Measurements from ENCODE around the gene DUOX2.
A peak's percentile ranks its signal among the peaks of the same experiment; 100 is the strongest.
"Not testable (repeated sequence)": the region's sequence is repeated elsewhere in the genome, so short reads cannot be mapped to it uniquely, and the experiment has no call there.

Gene DUOX2

DNA sequence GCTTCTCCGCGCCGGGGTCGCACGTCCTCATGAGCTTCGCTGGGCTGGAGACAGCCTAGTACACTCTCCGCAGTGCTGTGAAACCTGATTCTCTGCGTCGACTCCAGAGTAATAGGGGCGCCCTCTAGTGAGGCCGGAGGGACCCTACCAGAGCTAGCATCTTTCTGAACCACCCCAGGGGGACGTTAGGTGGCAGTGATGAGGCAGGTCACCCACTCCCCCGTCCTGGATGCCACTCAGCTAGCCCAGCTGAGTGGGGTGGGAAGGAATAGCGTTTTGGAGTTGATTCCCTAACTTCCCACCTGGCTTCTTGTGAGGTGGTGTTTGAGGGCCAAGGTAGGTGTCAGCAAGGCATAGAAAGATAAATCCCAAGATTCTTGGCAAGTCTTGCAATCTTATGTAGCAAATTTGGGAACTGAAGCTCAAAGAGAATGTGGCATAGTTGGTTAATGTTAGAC, 4.2 kb upstream of the DUOX2 start:
- DNase-seq: peak; percentile 85

DNA sequence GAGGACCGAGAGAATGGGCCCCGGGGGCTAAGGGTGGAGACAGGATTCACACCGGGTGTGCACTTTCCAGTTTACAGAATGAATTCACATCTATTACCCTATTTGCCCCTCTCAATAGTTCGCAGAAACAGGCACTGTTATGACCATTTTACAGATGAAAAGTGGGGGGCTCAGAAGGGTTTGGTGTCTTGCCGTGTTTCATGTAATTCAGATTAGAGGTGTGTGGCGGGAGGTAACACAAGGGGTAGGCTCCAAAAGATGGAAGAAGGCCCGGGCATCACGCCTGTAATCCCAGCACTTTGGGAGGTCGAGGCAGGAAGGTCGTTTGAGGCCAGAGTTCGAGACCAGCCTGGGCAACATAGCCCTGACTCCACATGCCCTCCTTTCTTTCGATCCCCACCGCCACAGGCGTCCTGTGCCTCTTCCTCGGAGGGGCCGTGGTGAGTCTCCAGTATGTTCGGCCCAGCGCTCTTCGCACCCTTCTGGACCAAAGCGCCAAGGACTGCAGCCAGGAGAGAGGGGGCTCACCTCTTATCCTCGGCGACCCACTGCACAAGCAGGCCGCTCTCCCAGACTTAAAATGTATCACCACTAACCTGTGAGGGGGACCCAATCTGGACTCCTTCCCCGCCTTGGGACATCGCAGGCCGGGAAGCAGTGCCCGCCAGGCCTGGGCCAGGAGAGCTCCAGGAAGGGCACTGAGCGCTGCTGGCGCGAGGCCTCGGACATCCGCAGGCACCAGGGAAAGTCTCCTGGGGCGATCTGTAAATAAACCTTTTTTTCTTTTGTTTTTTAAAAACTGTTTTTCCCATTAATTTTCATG, 3.5 kb upstream of the DUOX2 start:
- DNase-seq: no peak

DNA sequence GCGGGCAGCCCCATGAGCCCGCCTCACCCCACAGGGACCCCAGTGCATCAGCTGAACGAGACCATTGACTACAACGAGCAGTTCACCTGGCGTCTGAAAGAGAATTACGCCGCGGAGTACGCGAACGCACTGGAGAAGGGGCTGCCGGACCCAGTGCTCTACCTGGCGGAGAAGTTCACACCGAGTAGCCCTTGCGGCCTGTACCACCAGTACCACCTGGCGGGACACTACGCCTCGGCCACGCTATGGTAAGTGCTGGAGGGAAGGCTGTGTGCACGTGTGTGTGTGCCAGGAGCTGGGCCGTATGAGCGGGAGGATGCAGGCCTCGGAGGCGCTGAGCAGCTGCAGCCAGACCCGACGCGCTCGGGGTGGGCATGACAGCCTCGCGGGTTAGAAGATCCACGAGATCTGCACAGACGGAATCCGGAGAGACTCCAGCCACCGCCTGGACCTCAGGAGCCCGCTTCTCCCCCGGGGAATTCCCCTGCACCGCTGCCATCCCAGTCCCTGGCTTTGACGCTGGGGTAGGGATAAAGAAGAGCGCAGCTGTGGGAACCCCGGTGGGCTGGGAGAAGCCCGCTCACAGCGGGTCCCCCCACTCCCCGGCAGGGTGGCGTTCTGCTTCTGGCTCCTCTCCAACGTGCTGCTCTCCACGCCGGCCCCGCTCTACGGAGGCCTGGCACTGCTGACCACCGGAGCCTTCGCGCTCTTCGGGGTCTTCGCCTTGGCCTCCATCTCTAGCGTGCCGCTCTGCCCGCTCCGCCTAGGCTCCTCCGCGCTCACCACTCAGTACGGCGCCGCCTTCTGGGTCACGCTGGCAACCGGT, 2.7 kb upstream of the DUOX2 start:
- DNase-seq: no peak

DNA sequence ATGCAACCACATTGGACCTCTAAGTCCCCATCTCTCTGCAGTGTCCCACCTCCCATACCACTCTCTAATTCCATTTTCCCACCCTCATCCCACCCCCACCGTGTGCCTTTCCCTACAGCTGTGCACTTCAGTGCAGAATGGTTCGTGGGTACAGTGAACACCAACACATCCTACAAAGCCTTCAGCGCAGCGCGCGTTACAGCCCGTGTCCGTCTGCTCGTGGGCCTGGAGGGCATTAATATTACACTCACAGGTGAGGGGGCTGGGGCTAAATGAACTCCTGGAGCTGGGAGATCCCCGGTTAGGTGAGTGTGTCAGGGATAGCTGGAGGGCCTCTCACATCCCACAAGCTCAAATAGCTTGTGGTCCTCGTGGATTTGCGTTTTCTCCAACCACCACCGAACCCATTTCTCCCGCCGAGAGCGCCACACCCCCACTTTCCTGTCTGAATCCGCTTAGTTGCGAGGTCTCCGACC, 2.1 kb upstream of the DUOX2 start:
- no peak for DNase-seq

DNA sequence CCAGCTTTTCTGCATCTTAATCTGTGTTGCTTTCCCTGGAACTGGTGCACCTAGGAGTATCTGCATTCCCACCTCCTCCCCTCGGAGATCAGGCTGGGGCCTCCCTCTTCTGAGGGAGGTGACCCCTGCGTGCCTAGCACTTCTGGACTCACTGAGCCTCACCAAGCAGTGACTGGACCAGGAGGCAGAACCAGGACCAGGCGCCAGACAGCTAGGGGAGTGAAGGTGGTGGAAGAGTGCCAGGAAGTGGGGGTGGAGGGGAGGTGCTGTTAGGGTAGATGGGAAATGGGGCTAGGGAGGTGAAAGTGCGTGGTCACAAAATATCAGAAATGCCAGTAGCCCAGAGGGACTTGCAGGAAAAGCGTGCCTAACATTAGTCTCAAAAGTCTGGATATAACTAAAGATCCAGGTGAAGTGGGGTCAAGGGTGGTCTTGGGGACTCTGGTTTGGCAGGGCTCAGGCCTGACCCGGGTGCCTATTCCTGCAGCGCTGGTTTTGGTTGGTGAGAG, 1.4 kb upstream of the DUOX2 start:
- DNase-seq: no peak

DNA sequence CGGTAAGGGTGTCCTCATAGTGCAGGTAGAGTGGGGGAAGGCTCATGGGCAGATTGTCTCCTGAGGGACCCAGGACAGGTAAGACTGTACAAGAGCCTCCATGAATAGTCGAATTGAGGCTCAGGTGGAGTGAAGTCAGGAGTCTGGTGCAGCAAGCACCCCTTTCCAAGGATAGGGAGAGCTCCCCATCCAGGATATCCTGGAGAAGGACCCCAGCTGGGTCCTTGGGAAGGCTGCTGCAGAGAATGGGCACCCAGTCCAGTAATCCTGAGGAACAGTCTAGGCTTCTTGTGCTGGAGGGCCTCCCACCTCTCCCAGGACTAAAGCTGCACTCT, 746 bp upstream of the DUOX2 start:
- no peak for DNase-seq

DNA sequence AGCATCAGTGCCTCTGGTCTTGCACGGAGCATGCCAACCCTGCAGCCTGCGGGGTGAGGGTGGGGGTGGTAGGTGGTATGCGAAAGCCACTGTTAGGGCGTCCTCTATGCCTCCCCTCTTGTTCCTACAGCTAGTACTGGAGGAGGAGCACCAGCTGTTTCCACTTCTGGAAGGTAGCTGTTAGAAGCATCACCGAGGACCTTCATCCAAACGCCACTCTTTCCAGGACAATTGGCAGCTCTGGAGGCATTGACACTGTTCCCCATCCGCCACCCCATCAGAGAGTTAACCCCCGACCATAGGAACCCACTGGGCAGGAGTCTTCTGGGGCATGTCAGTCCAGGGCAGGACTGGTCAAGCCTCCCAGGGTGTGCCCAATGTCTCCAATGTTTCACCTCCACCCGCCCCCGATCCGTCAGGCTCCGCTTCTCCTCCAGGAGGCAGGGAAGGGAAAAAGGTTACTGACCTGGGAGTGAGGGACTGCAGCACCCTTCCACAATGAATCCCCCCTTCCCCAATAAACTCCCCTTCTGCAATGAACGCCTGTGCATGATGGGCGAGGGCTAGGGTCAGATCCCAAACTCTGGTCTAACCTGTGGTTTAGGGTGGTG, 487 bp downstream of the DUOX2 start:
- no peak for DNase-seq

DNA sequence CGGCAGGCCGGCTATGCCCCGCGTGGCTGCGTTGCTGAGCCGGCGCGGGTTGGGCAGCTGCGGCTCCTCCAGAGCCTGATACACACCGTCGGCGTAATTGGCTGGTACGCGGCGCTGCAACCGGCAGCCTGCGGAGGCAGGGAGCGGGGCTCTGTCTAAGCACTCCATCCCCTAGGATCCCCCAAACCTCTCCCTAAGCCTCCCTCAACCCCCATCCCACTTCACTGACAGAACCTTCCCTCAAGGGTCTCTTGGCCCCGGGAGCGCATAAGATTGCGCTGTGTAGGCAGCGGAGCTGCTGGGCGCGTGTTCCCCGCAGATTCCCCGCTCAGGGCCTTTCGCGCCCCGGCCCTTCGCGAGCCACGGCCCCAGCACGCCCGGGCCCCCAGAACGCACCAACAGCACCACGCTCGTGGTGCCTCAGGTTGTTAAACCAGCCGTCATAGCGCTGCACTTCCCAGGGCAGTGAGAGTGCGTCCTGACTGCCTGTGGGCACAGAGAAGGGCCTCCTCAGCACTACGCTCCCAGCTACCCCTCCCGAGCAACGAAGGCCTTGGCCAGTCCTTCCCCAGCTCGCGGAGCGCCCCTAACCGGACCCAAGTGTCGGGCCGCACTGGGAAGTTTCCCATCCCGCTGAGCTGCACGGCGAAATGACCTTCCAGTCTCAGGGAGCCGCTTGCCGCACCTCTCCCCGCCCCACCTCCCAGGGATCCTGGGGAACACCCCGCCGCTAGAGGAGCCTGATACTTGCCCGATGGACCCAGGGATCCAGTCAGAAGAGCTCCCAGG, 1.2 kb downstream of the DUOX2 start:
- no peak for DNase-seq

DNA sequence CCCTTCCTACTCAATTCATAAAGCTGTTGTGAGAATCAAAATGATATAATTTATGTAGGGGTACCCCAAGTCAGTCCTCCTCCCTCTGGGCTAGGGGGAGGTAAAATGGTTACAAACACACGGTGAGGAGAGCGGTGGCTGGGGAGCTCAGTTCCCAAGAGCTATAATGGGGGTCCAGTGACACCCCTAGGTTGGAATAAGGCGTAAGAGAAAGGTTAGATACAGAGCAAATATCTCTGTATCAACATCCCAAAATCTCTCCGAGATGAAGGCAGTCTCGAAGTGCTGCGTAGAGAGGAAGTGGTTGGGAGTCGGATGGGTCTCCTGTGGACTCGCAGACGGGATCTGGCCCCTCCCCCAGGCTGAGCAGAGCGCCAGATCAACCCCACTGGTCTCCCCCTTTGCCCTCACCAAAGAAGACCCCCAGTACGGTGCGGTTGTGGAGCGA, 1.8 kb downstream of the DUOX2 start:
- DNase-seq: no peak

DNA sequence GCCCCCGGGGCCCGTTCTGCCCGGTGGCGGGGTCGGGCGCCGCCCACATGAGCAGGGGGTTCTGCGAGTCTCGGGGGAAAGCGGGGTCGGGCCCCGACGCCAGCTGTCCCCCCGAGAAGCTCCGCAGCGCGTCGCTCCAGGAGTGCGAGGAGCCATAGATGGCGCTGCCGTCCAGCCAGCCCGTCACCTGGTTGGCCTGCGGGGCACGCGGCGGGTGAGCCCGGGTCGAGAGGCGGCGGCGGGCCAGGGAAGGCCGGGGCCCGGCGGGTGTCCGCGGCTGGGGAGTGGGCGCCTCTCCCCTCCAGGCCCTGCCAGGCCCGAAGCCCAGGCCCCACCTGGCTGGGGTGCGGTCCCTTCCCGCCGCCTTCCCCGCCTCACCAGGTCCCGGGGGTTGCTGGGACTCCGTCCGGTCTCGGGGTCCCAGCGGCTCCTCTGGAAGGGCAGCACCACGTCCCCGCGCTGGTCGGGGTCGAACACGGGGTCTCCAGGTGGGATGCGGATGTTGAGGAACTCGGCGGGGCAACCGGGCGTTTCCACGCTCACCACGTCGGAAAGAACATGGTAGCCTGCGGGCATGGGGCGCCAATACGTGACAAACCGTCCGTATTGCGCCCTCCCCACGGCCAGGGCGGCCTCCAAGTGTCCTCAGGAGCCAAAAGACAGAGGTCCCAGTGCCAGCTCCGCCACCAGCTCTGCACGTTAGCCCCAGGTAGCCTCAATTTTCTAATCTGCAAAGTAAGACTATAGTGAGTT, 2.4 kb downstream of the DUOX2 start:
- DNase-seq: no peak

DNA sequence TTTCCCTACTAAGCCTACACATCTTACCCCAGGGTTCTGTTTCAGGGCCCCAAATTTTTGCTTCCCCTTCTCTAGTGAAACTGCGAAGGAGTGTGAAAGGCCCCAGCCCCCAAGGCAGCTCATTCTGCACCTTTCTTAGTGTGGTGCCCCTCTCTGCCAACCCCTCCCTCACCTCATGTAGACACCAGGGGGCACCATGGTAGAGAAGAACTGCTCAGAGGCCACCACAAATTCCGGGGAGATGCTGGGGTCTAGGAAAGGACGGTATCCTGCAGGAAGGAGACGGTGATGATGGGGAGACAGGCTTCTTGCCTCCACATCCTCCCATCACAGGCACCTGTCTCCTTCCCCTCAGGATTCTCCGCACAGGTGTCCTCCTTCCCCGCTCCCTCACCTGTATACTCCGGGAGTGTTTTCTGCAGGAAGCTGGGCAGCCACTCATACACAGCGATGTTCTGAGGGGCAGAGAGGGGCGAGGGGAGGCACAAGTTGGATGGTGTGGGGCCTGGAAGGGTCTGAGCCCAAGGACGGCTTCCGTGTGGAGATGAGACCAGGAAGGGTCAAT, 3.6 kb downstream of the DUOX2 start:
- DNase-seq: no peak

DNA sequence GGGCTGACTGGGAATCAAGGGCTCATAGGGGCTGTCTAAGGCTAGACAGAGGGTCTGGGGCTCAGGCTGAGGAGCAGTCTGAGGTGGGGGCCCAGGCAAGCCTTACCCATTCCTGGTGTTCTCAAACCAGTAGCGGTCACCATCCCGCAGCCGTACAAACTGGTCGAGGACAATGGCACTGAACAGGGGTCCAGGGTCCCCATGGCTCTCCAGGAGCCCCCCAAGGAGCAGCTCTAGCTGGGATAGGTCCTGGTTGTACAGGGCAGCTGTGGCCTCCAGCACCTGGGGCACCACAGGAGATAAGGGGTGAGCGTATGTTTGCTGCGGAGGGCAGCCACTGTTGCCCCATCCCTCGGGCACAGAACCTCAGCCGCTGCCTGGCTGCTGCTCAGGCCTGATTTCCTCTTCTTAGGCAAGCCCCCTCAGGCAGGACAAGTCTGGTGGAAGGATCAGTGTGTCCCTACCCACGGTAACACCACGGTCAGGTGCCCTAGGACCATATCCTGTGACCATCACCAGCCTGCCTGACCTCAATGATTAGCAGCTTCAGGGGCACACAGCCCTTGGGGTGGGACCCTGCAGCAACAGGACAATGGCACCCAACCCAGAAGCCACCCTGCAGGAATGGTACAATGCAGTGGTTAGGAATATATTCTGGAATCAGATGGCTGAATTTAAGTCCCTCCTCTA, 5.9 kb downstream of the DUOX2 start:
- no peak for DNase-seq

DNA sequence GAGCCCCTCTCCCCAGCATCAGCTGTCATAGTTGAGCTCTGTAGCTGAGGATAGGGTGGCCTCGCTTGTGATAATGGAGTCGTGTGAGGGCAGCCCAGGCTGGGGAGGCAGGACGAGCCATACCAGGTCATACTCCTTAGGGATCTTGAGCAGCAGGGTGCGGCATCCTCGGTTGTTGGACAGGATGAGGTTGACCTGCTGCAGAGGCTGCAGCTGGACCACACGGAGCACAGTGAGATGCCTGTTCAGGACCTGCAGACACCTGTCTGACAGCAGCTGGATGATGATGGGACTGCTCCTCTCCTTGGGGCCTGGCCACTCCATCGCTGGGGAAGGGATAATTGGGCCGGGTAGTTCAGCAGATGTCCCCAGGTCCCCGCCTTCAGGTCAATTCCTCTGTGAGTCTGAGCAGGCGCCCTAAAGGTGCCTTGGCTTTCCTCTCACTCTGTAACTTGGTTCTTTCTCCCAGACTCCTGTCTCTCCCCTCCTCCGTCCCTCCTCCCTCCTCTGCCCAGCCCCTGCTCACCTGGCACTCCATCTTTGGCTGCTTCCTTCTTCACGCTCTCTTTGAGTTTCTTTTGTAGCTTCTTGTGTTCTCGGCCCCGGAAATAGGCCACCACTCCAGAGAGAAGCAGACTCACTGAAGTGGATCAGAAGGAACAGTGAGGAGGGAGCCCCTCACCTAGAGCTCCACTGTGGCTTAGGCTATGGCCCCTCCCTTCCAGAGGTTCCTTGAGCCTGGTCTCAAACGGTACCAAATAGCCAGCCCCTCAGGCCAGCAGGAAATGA, 7.8 kb downstream of the DUOX2 start:
- no peak for DNase-seq

DNA sequence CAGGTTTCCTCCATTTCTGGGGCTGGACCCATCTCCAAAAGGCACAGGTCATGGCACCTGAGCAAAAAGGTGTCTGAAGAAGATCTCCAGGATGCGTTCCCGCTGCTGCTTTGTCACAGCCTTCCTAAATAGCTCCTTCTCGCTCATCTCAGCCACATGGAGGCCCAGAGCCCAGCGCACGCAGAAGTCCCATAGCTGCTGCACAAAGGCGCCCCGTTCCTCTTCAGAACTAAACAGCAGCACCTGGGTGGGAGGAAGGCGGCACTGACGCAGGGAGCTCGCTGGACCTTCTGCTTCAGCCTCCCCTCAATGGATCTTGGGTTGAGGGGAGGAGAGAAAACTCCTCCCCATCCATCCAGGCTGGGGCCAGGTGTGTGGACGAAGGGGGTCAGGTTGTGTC, 8.4 kb downstream of the DUOX2 start:
- no peak for DNase-seq

DNA sequence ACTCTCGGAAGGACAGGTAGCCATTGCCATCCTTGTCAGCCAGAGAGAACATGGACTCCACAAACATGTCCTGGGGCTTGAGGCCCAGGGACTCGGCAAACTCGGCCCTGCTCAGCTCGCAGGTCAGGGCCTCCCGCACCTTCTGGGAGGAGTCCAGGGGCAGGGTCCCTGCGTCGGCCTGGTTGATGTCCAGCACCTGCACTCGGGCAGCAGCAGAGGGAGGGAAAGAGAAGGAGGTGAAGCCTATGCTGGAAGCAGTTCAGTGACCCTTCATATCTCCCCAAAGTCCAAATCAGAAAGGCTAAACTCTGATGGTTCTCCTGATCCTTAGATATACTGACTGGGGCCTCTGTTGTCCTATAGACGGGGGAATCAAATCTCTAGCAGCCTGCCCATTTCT, 9.8 kb downstream of the DUOX2 start:
- not testable (repeated sequence) for DNase-seq

DNA sequence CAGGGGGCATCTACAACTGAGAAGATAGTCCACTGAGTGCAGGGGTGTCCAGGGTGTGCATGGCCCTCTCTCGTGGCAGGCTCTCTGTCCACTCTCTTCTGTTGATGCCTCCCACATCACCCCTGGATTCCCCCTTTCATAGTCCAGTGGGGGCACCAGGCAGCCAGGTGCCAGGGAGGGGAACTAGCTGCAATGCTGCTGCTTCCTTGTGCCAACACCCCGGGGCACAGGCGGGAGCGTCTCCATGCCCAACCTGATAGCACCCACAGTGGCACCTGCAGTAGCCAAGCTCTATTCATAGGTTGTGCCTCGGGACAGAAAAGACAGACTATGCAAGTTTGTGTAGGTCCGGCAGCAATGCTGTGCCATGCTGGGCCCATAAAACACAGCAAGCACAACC, 11.7 kb downstream of the DUOX2 start:
- no peak for DNase-seq

DNA sequence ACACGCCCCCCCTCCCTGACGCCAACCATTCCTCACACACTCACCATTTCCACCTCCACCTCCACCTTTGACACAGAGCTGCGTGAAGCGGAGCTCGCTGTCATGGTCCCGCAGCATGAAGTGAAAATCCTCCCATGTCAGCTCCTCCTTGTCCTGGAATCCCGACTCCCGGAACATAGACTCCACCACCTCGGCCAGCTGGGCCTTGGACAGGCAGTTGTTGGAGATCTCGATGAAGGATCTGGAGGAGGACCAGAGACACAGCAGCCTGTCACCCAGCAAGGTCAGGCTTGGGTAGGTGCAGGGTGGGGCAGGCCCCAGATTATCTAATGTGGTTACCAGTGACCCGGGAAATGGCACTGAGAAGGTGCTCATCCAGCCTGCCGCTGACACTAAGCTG, 12.2 kb downstream of the DUOX2 start:
- DNase-seq: no peak

DNA sequence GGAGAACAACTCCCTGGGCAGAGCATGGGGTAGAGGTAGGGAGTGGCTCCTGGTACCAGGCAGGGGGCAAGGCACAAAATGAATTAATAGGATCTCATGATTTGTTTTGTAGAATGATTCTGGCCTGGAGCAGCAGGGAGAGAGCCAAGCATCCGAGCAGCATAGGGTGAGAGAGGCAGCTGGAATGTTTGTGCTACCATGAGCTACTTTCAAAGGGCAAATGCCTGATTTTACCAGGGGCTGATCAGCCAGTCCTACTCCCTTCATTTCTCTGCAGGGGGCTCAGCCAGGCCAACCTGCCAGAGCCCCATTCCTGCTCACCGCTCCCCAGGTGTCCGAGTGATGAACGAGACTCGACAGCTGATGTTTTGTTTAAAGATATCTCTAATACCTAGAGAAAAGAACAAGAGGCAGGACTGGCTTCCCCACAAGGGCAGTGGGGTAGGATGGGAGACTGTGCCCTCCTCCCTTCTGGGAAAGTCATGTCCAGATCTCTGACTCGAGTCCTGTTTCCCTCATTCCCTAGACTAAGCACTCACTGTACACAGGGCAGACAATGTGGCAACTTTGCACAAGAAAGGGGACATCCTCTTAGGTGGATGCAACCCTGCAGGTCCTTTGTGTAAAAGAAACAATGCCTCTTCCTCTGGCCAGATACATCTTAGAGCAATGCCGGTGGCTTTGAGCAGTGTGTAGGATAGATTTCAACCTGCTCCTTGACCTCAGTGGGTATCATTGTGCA, 12.9 kb downstream of the DUOX2 start:
- DNase-seq: no peak

DNA sequence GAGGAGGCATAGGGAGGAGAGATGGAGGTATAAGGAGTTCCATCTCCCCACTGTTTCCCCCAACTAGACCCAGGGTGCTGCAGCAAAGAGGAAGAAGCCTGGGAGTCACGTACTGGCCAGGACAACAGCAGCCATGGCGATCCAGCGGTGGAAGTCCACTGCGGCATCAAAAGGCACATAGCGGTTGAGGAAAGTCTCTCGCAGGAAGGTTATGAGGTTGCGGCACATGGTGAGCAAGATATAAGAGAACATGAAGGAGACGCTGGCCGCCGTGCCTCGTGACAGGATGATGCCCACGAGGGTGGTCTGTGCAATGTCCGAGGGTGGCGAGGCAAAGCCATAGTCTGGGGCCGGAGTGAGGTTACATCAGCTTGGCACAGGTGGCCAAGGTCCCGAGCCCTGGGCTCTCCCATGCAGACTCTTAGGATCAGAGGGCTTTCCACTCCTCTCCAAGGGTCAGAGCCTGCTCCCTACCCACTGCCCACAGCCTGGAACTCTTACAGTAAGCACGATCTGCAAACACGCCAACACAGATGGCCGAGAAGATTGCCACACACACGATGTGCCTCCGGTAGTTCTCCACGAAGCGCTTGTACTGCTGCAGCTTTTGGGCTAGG, 14.3 kb downstream of the DUOX2 start:
- DNase-seq: no peak

All from NCI-H526 treated with DMSO at 0.1 percent for 48 hours (cell line).